Stimulated activated CD4-positive, alpha-beta T cell treated with anti-CD3 and anti-CD28 coated beads, Interleukin-4, amount 100 ng/mL, for 24 hours (primary cell): Measurements from ENCODE around the gene S100A7.

Experiments
- DNase-seq: peaks from one replicate; pipeline ENCODE4 v3.0.0-alpha.2; 2020

S100A7 gene

GRCh38 chr1:153460551-153460950, at the start of gene S100A7:
Gene S100A7, minus strand, starts transcription at chr1:153460651. Its CDS starts 1,638 bp downstream, at chr1:153459013.
- no peak for DNase-seq

DNA sequence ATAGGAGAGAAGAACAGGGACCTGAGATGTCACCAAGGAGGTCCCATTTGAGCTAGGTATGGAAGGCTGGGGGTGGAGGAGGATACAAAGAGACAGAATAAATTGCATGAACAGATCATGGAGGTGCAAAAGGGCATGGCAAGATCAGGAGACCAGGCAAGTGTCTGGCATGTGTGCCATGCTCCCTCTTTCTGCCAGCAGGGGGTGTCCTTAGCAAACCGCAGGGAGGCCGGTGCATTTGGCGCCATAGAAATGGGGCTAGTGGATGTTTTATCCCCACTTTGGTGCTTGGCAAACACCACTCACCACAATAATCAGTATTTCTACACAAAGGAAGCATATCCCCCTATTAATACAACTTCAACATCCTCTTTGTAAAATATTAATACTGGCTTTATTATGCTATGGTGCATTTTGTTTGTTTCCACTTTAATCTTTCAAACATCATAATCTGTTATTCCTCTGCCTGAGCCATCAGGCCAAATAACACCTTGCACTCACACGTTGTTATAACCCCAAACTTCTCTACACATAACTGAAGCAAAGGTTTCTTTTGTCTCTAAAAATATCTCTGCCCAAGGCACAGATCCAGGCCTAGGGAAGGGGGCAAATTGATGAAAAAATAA, 49.4 kb upstream of the S100A7 start:
- DNase-seq = peak; percentile 75

DNA sequence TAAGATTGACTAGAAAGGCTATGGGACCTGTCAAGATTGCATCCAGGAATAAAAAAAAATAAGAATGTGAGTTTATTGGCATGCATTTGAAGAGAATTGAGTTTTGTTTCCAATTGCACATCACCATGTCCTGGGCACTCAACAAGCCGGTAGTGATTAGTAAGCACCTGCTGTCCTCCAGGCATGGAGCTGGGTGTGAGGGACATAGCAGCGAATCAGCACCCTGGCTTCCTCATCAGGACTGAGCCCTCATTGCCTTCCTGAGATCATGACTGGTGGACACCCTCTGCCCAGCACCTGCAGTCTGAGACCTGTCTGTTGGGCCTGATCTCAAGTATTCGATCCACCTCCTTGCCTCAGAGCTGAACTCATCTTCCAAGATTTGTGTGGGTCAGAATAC, 48.6 kb upstream of the S100A7 start:
- no peak for DNase-seq

- DNase-seq = no peak
Measured at GRCh38 chr1:153507926-153508583, 47.6 kb upstream of the S100A7 start.

GRCh38 chr1:153506831-153507413, 46.5 kb upstream of the S100A7 start:
- no peak for DNase-seq

GRCh38 chr1:153506386-153506785, 45.9 kb upstream of the S100A7 start:
- DNase-seq = no peak

- DNase-seq = no peak
Measured at GRCh38 chr1:153505576-153505975, 45.1 kb upstream of the S100A7 start.

- DNase-seq = no peak
Measured at GRCh38 chr1:153503766-153504165, 43.3 kb upstream of the S100A7 start.

GRCh38 chr1:153498746-153499145, 38.3 kb upstream of the S100A7 start:
- no peak for DNase-seq

- DNase-seq = no peak
Measured at GRCh38 chr1:153495536-153495935, 35.1 kb upstream of the S100A7 start.

GRCh38 chr1:153494976-153495535, 34.6 kb upstream of the S100A7 start:
- peak; percentile 82 for DNase-seq

- DNase-seq = no peak
Measured at GRCh38 chr1:153493343-153493960, 33.0 kb upstream of the S100A7 start.

DNA sequence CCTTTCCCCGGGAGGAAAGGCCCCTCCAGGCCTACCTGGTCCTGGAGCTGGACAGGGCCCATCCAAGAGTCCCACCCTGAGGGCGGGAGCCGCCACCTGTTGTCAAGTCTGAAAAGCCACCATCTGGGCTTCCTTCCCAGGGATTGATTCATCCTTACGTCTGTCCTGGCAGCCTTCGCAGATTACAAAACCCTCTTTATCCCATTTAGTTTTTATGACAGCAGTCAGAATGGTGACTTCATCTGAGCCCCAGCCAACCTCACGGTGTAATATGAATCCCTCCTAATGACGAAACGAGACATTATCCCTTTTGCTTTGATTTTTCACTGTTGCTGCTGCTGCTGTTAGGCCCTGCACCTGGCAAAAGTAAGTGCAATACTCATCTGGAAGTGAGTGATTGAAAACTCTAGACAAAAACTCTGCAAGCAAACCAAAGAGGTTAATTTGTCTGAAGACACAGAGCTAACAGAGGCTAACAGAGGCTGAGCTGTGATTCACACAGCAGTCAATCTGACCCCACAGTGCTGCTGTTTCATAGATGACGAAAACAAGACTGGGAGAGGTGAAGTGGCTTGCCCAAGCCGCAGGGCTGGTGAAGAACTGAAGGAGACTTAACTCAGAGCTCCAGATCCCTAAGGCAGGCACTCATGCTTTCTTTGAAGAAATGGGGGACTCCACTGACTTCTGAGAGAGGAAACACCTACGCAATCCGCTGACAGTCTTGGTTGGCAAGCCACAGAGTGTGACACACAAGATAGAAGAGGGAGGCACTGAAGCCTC, 30.0 kb upstream of the S100A7 start:
- no peak for DNase-seq

DNA sequence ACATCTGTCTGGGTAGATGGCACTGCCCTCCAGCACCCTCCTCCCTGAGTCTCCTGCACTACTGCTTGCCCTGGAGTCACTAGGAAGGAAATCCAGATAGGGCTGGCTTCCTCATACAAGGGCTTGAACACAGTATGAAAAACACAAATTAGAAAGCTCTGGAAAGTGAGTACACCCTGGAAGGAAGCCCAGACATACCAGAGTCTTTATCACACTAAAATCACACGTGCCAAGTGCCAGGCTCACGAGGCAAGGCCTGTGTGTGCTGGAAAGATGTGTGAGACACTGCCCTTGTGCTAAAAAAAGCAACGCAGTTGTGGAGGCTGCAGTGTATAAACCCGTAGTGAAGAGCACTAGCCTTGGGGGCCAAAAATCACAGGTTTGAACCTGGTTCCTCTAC, 28.3 kb upstream of the S100A7 start:
- DNase-seq = no peak

DNA sequence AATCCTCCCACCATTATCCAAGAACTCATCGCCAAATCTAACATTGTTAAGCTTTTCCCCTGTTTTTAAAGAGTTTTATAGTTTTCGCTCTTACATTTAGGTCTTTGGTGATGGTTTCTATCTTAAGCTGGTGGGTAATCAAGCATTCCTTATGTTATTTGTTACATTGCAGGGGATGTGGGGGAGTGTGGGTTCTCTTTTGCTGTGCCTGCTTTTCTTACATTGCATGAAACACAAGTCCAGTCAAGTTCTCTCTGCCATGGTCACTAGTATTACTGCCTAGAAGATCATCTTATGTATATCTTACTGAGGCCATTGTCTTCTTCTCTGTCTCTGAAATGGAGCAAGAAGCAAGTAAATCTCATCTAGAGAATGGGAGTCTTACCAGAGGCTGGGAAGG, 27.3 kb upstream of the S100A7 start:
- DNase-seq = no peak

- no peak for DNase-seq
Measured at GRCh38 chr1:153485863-153486262, 25.4 kb upstream of the S100A7 start.

DNA sequence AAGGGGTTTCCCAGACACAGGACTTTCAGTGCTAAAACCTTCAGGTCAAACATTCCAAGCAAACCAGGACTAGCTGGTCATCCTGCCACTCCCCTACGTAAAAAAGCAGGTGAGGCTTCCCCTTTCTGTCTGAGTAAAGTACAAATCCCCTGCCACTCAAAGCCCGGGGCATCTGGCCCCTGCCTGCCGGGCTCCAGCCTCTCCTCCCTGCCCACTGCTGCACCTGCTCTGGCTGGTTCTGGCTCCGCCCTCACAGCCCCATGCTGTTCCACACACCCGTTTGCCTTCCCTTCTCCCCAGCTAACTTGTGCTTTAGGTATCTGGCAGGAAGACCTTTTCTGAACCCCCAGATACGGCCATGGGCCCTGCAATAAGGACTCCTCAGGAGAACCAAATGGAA, 23.3 kb upstream of the S100A7 start:
- no peak for DNase-seq

DNA sequence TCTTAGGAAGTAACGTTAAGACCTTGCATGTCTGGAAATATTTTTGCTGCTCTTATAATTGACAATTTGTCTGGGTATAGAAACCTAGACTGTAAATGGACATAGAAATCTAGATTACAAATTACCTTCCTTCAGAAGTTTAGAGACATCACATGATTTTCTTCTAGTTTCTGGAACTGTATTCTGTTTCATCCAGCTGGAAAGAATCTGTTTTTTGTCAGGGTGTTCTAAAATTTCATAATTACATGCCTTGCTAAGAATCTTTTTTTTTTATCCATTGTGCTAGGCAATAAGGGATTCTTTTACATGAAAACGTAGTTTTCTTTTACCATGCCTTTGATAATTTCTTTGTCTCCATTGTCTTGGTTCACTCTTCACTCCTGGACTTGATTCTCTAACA, 20.7 kb upstream of the S100A7 start:
- DNase-seq = no peak

GRCh38 chr1:153478692-153479618, 18.5 kb upstream of the S100A7 start:
- DNase-seq = no peak

GRCh38 chr1:153478047-153478691, 17.7 kb upstream of the S100A7 start:
- DNase-seq = no peak

DNA sequence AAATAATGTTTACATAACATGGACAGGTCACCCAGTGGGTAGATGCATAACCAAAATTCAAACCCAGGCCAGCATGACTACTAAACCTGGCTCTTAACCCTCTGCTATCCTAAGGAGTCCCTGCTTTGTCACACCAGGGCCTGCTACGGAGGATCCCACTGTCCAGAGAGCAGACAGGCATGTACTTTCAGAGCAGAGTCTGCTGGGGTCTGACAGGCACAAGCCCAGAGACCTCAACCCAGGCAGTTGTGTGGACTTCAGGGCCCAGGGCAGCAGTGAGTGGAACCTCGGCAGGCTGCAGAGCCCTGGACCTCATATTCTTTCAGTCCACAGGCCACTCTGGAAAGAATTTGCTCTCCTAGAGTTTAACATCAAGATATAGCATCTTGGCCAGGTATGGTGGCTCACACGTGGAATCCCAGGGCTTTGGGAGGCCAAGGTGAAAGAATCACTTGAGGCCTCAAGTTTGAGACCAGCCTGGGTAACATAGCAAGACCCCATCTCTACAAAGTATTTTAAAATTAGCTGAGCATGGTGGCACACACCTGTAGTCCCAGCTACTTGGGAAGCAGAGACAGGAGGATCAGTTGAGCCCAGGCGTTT, 16.1 kb upstream of the S100A7 start:
- no peak for DNase-seq
